Memory B cell (primary cell): ENCODE measurements around the gene ZFYVE28.
"Not testable (repeated sequence)": the region's sequence is repeated elsewhere in the genome, so short reads cannot be mapped to it uniquely, and the experiment has no call there.

Source experiments
- ATAC-seq: fragments of 150-1000 bp; cut with Tn5 transposase; 2 replicates; pipeline ENCODE4 v1.10.0; 2021; ENCODE audit warnings: low read depth, mild to moderate bottlenecking, moderate library complexity
- DNase-seq, 2 donors: peaks; one replicate each; pipeline ENCODE4 v3.0.0; 2022; ENCODE audit warnings: low spot score in 2 of 2
- H3K27ac Mint-ChIP-seq: one replicate; pipeline ENCODE4 v1.8.0; 2022; ENCODE audit warnings: mild to moderate bottlenecking, moderate library complexity, mixed read lengths
- H3K27me3 Mint-ChIP-seq: one replicate; pipeline ENCODE4 v1.8.0; 2022; ENCODE audit warnings: mixed read lengths
- H3K36me3 Mint-ChIP-seq: one replicate; pipeline ENCODE4 v1.8.0; 2022; ENCODE audit warnings: mild to moderate bottlenecking, mixed read lengths
- H3K4me1 Mint-ChIP-seq: one replicate; pipeline ENCODE4 v1.8.0; 2022; ENCODE audit warnings: mixed read lengths
- H3K4me3 Mint-ChIP-seq: one replicate; pipeline ENCODE4 v1.8.0; 2022; ENCODE audit warnings: mild to moderate bottlenecking, moderate library complexity, mixed read lengths
- H3K9me3 Mint-ChIP-seq: one replicate; pipeline ENCODE4 v1.8.0; 2022; ENCODE audit warnings: mixed read lengths

Gene ZFYVE28

DNA sequence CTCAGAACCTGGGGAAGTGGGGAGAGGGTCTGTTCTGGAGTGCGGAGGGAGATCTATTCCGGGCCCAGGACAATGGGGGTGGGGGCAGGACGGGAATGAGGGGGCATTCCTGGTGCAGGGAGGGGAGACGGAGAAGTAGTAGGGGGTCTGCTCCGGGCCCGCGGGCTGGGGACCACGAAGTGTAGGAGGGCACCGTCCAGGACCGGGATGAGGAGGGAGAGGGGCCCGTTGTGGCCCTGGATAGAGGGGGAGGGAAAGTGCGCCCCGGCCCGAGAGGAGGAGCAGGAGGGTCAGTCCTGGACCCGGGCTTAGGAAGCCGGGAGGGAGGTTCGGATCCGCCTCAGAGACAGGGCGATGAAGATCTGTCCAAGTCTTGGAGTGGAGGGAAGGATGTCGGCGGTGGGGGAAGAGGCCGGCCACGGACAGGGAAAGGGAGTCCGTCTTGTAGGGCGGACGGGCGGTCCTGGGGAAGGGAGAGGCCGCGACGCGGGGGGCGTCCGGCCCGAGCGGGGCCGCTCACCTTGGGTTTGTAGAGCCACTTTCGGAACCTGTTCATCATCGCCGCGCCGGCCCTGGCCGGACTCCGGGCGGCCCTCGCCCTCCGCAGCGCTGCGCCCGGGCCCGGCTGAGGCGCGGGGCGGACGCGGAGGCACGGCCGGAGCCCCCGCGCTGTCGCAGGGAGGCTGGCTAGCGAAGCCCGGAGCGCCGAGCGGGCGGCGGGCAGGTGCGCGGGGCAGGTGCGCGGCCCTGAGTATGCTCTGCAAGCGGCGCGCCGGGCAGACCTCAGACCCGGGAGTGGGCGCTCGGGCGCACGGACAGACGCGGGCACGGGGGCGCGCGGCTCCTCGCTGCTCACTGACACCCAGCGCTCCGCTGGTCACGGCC is at the start of gene ZFYVE28:
TSS of gene ZFYVE28 (minus strand) at position 881 of the 885 bp plus-strand sequence. CDS start at position 559, 322 bp downstream.
- Mint-ChIP-seq H3K36me3 (peaks cover 2% of the 10 kb centered on the region), H3K27me3 (peaks cover 27% of the 10 kb centered on the region), H3K4me1 (peaks cover 33% of the 10 kb centered on the region), H3K9me3 (no peaks in the 10 kb centered on the region), H3K27ac (peak within 1 kb of the TSS; percentile 94), H3K4me3 (peak within 1 kb of the TSS; percentile 94)
- ATAC-seq (no peak), DNase-seq (peak; percentile 34 to 72)

DNA sequence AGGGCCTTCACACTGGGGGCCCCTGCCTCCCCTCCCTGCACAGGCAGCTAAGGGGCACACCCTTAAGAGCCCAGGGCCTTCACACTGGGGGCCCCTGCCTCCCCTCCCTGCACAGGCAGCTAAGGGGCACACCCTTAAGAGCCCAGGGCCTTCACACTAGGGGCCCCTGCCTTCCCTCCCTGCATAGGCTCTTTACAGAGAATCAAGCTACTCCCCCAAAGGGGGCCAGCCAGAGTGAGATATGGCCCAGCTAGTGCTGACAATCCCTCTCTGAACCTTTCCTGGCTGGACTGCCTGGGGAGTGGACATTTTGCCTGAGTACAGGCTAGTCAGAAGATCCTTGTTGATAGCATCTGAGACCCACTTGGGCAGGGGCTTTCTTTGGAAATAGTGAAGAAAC is 47.1 kb upstream of the ZFYVE28 start:
- not testable (repeated sequence) for H3K27ac Mint-ChIP-seq, H3K27me3 Mint-ChIP-seq, H3K36me3 Mint-ChIP-seq, ATAC-seq, H3K4me3 Mint-ChIP-seq, DNase-seq, H3K9me3 Mint-ChIP-seq
- H3K4me1 Mint-ChIP-seq: peaks cover 27% of the 10 kb centered on the region

DNA sequence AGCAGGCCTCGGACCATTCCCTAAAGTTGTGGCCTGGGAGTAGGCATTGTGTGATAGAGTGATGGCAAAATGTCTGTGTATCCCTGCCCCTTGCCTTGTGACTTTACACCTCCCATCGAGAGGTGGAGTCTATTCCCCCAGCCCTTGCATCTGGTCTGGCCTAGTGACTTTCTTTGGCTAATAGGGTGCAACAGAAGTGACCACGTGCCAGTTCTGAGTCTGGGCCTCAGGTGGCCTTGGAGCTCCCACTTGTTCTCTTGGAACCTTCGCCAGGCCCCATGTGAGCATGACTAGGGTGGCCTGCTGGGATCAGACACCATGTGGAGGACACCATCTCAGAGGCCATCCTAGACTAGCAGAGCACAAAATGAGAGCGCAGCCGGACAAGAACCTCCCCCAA is 46.6 kb upstream of the ZFYVE28 start:
- H3K9me3 Mint-ChIP-seq: no peaks in the 10 kb centered on the region
- no peak overlapping the region for H3K27ac Mint-ChIP-seq
- H3K27me3 Mint-ChIP-seq: peaks cover 4% of the 10 kb centered on the region
- no peak for ATAC-seq
- H3K4me3 Mint-ChIP-seq: no peak overlapping the region
- no peaks in the 10 kb centered on the region for H3K36me3 Mint-ChIP-seq
- H3K4me1 Mint-ChIP-seq: peaks cover 23% of the 10 kb centered on the region
- DNase-seq: no peak

DNA sequence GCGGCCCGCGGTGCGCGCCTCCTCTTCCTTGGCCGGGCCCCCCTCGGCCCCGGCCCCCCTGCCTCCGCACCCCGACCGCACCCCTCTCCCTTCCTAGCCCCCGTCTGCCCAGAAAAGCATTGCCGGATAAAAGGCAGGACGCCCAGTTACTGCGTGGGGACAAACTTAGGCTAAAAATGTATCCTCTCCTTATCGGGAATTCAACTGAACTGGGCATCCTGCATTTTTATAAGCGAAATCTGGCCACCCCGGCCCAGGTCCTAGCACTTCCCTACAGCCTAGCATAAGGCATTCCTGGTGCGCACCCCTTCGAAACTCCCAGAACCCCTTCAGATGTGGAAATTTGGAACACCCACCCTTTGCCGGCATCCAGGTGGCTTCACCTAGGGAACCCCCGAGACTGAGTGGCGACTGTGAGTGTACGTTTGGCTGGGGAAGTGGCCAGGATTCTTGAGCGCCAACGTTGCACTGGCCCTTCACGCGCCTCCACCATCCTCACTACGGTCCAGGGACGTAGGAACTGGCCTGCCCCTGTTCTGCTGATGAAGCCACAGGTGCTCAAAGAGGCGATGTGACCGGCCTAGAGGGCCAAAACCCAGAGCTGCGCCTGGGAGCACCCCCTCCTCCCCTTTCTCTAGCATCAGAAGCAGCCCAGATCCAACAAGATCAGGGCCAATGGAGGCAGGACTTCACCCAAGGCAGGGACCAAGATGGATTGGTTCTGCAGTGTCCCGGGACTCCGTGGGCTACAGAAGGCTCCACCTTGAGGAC is 44.7 kb upstream of the ZFYVE28 start:
- Mint-ChIP-seq H3K27ac (no peak overlapping the region), H3K4me3 (peak overlapping the region; percentile 71), H3K9me3 (no peaks in the 10 kb centered on the region), H3K36me3 (no peaks in the 10 kb centered on the region), H3K4me1 (peaks cover 19% of the 10 kb centered on the region), H3K27me3 (peaks cover 4% of the 10 kb centered on the region)
- no peak for ATAC-seq
- no peak for DNase-seq

DNA sequence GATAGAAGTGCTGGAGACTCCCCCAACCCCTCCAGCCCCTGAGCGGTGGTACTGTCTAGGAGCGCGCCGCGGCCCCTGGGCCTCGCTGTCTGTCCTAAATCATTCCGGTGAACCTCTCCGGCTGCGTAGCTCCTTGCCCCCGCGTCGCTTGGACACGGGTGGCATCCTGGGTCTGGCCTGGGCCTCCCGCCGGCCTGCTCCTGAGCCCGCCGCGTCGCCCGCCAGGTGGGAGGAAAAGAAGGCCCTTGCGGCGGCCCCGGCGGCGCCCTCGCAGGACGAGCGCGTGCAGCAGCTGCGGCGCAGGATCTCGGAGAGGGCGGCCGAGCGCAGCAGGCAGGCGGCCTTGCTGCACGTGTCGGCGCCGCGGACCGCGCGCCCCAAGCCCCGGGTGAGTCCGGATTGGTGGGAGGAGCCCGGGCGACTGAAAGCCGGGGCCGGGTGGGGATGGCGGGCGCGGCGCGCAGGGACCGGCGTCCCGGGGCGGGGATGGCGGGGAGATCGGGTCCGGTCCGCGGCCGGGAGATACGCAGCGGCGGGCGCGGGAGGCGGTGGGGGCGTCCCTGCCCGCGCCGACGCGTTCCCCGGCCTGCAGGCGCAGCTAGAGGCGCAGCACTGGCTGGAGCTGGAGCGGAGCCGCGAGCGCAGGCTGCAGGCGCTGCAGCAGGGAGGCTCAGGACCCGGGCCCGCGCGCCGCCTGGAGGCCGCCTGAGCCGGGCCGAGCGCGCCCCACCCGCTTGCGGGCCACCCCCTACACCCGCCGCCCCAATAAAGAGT is 44.0 kb upstream of the ZFYVE28 start:
- no peak overlapping the region for H3K27ac Mint-ChIP-seq
- no peaks in the 10 kb centered on the region for H3K9me3 Mint-ChIP-seq
- H3K4me3 Mint-ChIP-seq: peak overlapping the region; percentile 86
- peaks cover 16% of the 10 kb centered on the region for H3K4me1 Mint-ChIP-seq
- ATAC-seq (peak; percentile 98), DNase-seq (peak; percentile 69 to 74)
- H3K27me3 Mint-ChIP-seq: peaks cover 4% of the 10 kb centered on the region
- no peaks in the 10 kb centered on the region for H3K36me3 Mint-ChIP-seq

DNA sequence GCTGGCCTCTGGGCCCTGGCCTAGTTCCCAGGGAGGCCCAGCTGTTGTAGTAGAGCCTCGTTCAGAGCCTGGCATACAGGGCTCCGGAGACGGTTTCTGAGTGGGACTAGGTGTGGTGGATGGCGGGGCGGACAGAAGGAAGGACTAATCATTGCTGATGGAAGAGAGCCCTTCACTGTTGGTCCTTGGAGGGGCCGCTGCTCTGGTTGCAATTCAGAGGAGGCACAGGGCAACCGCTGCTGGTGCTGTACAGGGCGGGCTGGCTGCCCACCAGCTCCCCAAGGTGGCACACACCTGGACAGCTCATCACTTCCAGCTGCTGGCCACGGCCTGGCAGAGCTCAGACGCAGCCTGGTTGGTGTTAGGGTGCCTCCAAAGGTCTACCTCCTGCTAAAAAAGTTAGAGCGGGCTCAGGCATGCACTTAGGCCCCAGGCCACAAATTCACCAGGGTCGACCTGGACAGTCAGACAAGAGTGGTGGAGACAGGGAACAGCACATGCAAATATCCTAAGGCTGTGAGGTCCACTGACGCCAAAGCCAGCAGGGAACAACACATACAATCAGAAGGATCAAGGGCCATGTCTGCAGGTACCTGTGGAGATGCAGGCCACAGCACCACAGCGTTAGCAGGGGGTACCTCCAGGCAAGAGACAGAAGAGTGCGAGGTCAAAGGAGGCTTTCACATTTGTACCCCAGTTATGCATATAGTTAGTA is 43.0 kb upstream of the ZFYVE28 start:
- Mint-ChIP-seq H3K27ac (no peak overlapping the region), H3K9me3 (no peaks in the 10 kb centered on the region), H3K27me3 (peaks cover 4% of the 10 kb centered on the region), H3K4me1 (peaks cover 16% of the 10 kb centered on the region), H3K4me3 (peak overlapping the region; percentile 86), H3K36me3 (no peaks in the 10 kb centered on the region)
- DNase-seq (no peak), ATAC-seq (no peak)

DNA sequence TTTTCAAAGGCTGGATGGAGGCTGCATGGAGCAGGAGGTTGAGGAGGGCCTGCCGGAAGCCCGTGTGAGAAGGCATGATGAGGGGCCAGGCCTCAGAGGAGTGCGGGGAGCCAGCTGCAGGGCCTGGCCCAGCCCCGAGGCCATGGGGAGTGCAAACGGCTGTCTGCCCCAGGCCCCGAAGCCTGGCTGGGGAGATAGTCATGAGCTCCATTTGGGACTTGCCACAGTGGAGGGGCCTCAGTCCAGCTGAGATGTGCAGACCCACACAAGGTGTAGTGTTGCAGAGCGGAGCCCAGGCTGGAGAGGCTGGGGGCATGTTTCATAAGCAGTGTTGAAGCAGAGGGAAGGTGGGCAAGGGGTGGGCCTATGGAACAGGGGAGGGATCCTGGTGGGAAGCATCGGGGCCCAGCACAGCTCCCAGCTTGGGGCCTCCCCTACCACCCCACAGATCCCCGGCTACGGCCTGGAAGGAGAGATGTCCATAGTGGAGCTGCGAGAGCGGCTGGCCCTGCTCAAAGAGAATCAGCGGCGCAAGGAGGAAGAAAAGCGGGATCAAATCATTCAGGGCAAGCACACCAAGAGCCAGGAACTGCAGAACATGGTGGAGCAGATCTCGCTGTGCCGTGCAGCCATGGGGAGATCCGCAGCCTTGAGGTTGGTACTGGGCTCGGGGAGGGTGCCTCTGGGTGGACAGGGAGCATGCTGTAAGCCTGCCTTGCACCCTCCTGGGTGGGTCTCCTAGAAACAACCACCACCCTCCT is 41.3 kb upstream of the ZFYVE28 start:
- Mint-ChIP-seq H3K27ac (no peak overlapping the region), H3K4me3 (no peak overlapping the region), H3K27me3 (peaks cover 4% of the 10 kb centered on the region), H3K4me1 (peaks cover 16% of the 10 kb centered on the region), H3K36me3 (no peaks in the 10 kb centered on the region), H3K9me3 (no peaks in the 10 kb centered on the region)
- DNase-seq (no peak), ATAC-seq (no peak)

DNA sequence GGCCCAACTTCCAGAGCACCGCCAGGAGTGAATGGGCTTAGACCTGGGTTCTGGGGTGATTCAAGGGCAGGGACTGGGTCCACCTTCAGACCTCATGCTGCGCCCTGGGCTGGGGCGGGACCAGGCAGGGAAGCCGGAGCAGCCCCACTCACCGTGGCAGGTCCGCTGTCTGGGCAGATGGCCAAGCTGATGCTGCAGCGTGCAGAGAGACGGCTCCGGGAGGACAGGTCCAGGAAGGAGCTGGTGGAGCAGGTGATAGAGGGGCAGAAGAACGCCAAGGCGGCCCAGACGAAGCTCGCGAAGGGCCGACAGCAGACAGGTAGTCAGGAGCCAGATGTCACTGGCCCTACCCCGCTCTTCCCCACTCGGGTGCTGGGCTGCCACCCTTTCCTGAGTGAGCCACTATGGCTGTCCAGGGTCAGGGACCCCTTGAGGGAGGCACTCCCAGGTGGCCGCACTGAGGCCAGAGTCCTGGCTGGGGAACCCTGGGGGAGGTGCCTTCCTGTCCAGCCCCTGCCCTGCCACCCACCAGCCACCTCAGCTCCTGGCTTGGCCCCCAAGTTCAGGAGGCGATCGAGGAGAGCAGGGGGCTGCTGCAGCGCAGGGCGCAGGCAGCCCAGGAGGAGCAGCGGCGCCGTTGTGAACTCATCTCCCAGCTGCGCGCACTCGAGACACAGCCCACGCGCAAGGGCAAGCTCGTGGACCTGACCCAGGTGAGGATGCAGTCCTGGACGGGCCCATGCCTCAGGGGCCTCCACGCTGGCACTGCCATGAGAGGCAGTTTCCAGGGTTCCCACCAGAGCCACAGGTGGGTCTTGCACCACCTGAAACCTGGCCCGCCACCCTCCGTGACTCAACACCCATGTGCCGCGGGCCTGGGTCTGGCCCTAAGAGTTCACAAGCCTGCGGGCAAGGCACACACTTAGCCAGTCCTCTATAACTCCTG is 40.4 kb upstream of the ZFYVE28 start:
- Mint-ChIP-seq H3K27ac (no peak overlapping the region), H3K9me3 (no peaks in the 10 kb centered on the region)

DNA sequence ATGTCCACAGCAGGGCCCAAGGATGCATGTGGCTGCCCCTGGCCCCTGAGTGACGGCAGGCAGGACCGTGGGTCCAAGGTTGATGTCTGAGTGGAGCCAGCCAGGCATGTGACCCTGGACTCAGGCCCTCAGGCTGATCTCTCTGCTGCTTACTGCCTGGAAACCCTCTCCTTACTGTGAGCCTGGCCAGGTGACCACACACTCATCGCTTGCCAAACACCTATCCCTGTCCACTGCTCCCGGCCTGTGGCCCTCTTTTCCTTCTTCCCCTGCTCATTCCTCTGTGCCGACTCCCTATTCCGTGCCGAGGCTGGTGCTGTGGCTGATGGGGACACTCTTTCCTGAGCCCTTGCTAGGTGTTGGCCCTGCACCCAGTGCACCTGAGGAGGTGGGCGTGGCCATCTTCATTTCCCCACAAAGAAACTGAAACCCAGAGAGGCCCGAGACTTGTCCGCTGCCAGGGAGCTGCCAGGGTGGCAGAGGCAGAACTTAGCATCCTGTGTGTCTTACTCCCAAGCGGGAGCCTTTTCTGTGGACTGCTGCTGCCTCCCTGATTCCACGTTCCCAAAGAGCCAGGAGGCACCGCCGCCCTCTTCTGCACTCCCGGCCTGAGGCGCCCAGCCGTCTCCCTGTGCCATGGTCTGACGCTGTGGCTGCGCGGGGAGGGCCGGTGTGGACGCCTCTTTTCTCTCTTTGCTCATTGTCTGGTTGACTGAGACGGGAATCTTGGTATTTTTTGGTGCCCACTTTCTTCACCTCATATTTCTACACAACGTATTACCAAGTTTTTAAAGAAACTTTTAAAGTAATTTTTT is 39.2 kb upstream of the ZFYVE28 start:
- Mint-ChIP-seq H3K27ac (no peak overlapping the region), H3K4me3 (no peak overlapping the region), H3K4me1 (peaks cover 8% of the 10 kb centered on the region), H3K9me3 (no peaks in the 10 kb centered on the region), H3K27me3 (peaks cover 1% of the 10 kb centered on the region), H3K36me3 (no peaks in the 10 kb centered on the region)
- no peak for DNase-seq
- no peak for ATAC-seq

More for the DNA sequence above, 40.4 kb upstream of the ZFYVE28 start:
- H3K4me3 Mint-ChIP-seq: no peak overlapping the region
- no peaks in the 10 kb centered on the region for H3K36me3 Mint-ChIP-seq
- peaks cover 16% of the 10 kb centered on the region for H3K4me1 Mint-ChIP-seq
- ATAC-seq (no peak), DNase-seq (no peak)
- peaks cover 4% of the 10 kb centered on the region for H3K27me3 Mint-ChIP-seq

DNA sequence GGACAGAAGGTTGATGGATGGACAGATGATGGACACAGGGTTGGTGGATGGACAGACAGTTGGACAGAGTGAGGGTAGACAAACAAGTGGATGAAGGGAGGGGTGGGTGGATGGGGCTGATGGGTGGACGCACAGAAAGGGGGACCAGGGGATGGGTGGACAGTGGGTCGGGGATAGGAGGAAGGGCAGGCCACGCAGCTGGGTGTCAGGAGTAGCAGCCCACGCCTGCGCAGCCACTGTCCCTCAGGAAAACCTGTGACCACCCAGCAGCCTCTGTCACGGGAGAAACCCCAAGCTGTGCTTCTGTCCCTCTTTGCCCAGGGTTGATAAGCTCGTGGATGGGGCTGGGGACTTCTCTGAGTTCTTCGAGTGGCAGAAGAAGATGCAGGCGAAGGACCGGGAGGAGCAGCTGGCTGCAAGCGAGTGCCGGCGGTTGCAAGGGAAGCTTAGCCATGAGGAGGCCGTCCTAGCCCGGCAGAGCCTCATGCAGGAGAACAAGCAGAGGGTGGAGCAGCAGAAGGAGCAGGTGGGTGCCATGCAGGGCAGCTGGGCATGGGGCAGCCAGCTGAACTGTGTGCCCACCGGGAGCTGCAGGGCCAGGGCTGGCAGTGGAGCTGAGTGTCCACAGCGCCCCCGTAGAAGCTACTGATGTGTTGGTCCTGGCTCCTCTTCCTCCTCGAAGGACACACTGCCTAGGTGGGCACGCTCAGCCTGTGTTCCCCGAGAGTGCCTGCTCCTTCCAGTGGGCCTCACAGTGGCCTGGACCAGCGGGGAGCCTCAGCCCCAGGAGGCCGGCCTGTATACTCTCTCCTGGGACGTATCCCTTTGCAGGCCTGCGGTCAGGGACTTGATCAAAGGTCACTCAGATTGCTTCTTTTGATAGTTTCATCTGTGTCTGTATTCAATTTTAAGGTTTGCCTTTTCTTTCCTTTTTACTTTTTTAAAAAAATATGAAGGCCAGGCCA is 33.7 kb upstream of the ZFYVE28 start:
- H3K27ac Mint-ChIP-seq: no peak overlapping the region
- ATAC-seq: no peak
- no peak overlapping the region for H3K4me3 Mint-ChIP-seq

More for the DNA sequence above, 33.7 kb upstream of the ZFYVE28 start:
- Mint-ChIP-seq H3K9me3 (no peaks in the 10 kb centered on the region), H3K27me3 (peaks cover 2% of the 10 kb centered on the region), H3K4me1 (peaks cover 2% of the 10 kb centered on the region), H3K36me3 (no peaks in the 10 kb centered on the region)
- DNase-seq: no peak
